Smooth muscle cell (in vitro differentiated cells): Measurements from ENCODE around the gene TTC31. TPM values are rescaled to one million over a fixed set of nuclear protein-coding genes. Genes with fewer than 3 reads are reported as not detected.
"Not testable (repeated sequence)": the region's sequence is repeated elsewhere in the genome, so short reads cannot be mapped to it uniquely, and the experiment has no call there.

Source experiments
- DNase-seq: peaks from one replicate; lab custom pipeline; 2025; ENCODE audit not compliant: unreplicated experiment; lab: John Stamatoyannopoulos, UW
- H2AFZ ChIP-seq: fragments of 200-600 bp; sonication (generic); 2 replicates; pipeline ENCODE4 v1.6.0; 2016; ENCODE audit warnings: antibody characterized with exemption, low read depth, mild to moderate bottlenecking
- H3F3A ChIP-seq: fragments of 200-600 bp; sonication (generic); 2 replicates; pipeline ENCODE4 v1.6.0; 2017; ENCODE audit warnings: antibody characterized with exemption, low read depth
- H3K27ac ChIP-seq: fragments of 200-600 bp; sonication (generic); 2 replicates; pipeline ENCODE4 v1.5.1; 2016; ENCODE audit warnings: low read depth, mild to moderate bottlenecking
- H3K27me3 ChIP-seq: fragments of 200-600 bp; sonication (generic); 2 replicates; pipeline ENCODE4 v1.6.1; 2016; ENCODE audit warnings: low read depth, mild to moderate bottlenecking
- H3K36me3 ChIP-seq: fragments of 200-600 bp; sonication (generic); 2 replicates; pipeline ENCODE4 v1.5.1; 2016; ENCODE audit warnings: low read depth
- H3K4me1 ChIP-seq: fragments of 200-600 bp; sonication (generic); 2 replicates; pipeline ENCODE4 v1.5.1; 2016; ENCODE audit warnings: low read depth
- H3K4me2 ChIP-seq: fragments of 200-600 bp; sonication (generic); 2 replicates; pipeline ENCODE4 v1.6.0; 2016; ENCODE audit warnings: mild to moderate bottlenecking
- H3K4me3 ChIP-seq: fragments of 200-600 bp; sonication (generic); 2 replicates; pipeline ENCODE4 v1.5.1; 2016; ENCODE audit warnings: mild to moderate bottlenecking
- H3K79me2 ChIP-seq: fragments of 200-600 bp; sonication (generic); 2 replicates; pipeline ENCODE4 v1.6.0; 2016; ENCODE audit warnings: low read depth, mild to moderate bottlenecking
- H3K9ac ChIP-seq: fragments of 200-600 bp; sonication (generic); 2 replicates; pipeline ENCODE4 v1.6.0; 2016; ENCODE audit warnings: low read depth
- H3K9me3 ChIP-seq: fragments of 200-600 bp; sonication (generic); replicated peaks from 2 replicates; pipeline ENCODE4 v1.5.1; 2016; ENCODE audit warnings: low read depth
- H4K20me1 ChIP-seq: fragments of 200-600 bp; sonication (generic); 2 replicates; pipeline ENCODE4 v1.6.0; 2016; ENCODE audit warnings: low read depth
- CTCF ChIP-seq: fragments of 200-600 bp; sonication (generic); IDR thresholded peaks from 2 replicates; pipeline ENCODE4 v1.5.1; 2017; ENCODE audit warnings: borderline replicate concordance, mild to moderate bottlenecking, antibody characterized with exemption; ENCODE audit not compliant: insufficient read depth, poor library complexity, severe bottlenecking
- WGBS: methylation state at CpG from one replicate; pipeline ENCODE4 v1.1.7; 2016; ENCODE audit warnings: low lambda C conversion rate; 5-methylcytosine and 5-hydroxymethylcytosine counted together
- polyA plus RNA-seq: library from polyadenylated mRNA; unstranded; fragments of >200 nt; fragmentation: Nextera tagmentation; extraction: Ambion mirVana; gene quantifications from 2 replicates; pipeline ENCODE4 v1.2.1, GENCODE V29; 2016
- total RNA-seq: library from RNA; depleted of rRNA; stranded (reverse); fragments of >200 nt; gene quantifications from 2 replicates; pipeline ENCODE4 v1.2.3, GENCODE V29; 2014

Gene TTC31
- total and polyA plus RNA-seq, 2 experiments from 2014 or later, result 17.3 to 23.3 TPM

GRCh38 chr2:74464406-74464805 is 18.5 kb upstream of the TTC31 start:
- H3K27me3 ChIP-seq, result no peaks in the 10 kb centered on the region
- H3K4me1 ChIP-seq, result peaks cover 14% of the 10 kb centered on the region
- H3K4me3 ChIP-seq, result peak overlapping the region; percentile 81
- peak overlapping the region; percentile 75 for H3K27ac ChIP-seq
- no peaks in the 10 kb centered on the region for H4K20me1 ChIP-seq
- H3K79me2 ChIP-seq, result peaks cover 38% of the 10 kb centered on the region
- no peaks in the 10 kb centered on the region for H3K9me3 ChIP-seq
- H3F3A ChIP-seq, result peaks cover 15% of the 10 kb centered on the region
- TF ChIP-seq CTCF, result no peak
- H3K9ac ChIP-seq, result peak overlapping the region; percentile 85
- peak overlapping the region; percentile 96 for H2AFZ ChIP-seq
- DNase-seq, result no peak
- no peaks in the 10 kb centered on the region for H3K36me3 ChIP-seq
- 14% methylated on average over 13 of the region's 13 CpGs for WGBS
- peak overlapping the region; percentile 97 for H3K4me2 ChIP-seq

- WGBS, result 98% methylated on average over 12 of the region's 12 CpGs
These were observed 12.1 kb upstream of the TTC31 start for GRCh38 chr2:74470742-74471141.

GRCh38 chr2:74471332-74472065 is 11.4 kb upstream of the TTC31 start:
- WGBS, result 70% methylated on average over 16 of the region's 16 CpGs
- no peak for TF ChIP-seq CTCF
- H3K79me2 ChIP-seq, result peaks cover 3% of the 10 kb centered on the region
- peak overlapping the region; percentile 91 for H3K27ac ChIP-seq
- H4K20me1 ChIP-seq, result no peaks in the 10 kb centered on the region
- H3F3A ChIP-seq, result peaks cover 11% of the 10 kb centered on the region
- peak overlapping the region; percentile 65 for H3K4me3 ChIP-seq
- no peaks in the 10 kb centered on the region for H3K27me3 ChIP-seq
- H3K4me1 ChIP-seq, result peaks cover 12% of the 10 kb centered on the region
- H2AFZ ChIP-seq, result peak overlapping the region; percentile 88
- no peaks in the 10 kb centered on the region for H3K9me3 ChIP-seq
- H3K9ac ChIP-seq, result peak overlapping the region; percentile 70
- peak overlapping the region; percentile 89 for H3K4me2 ChIP-seq
- DNase-seq, result no peak
- H3K36me3 ChIP-seq, result no peaks in the 10 kb centered on the region

More at GRCh38 chr2:74470742-74471141, 12.1 kb upstream of the TTC31 start:
- not testable (repeated sequence) for H3K27me3 ChIP-seq, H2AFZ ChIP-seq, H3K36me3 ChIP-seq, H3K9ac ChIP-seq, H3K9me3 ChIP-seq, H3K4me2 ChIP-seq, DNase-seq, H3K27ac ChIP-seq, H4K20me1 ChIP-seq, H3K79me2 ChIP-seq, H3K4me3 ChIP-seq
- Histone ChIP-seq H3F3A (peaks cover 11% of the 10 kb centered on the region), H3K4me1 (peaks cover 16% of the 10 kb centered on the region)

GRCh38 chr2:74472086-74472944 is 10.6 kb upstream of the TTC31 start, which contains the start of gene MRPL53:
Gene MRPL53 (minus strand): TSS chr2:74472680. CDS start chr2:74472660, 20 bp downstream.
- Histone ChIP-seq H3K9me3 (no peaks in the 10 kb centered on the region), H3K9ac (peak within 1 kb of the TSS; percentile 70), H3K4me2 (peak within 1 kb of the TSS; percentile 89), H3K4me1 (peaks cover 12% of the 10 kb centered on the region), H4K20me1 (no peaks in the 10 kb centered on the region), H2AFZ (peak within 1 kb of the TSS; percentile 88), H3K27ac (peak within 1 kb of the TSS; percentile 91), H3K36me3 (no peaks in the 10 kb centered on the region), H3F3A (peaks cover 8% of the 10 kb centered on the region), H3K79me2 (peaks cover 2% of the 10 kb centered on the region), H3K4me3 (peak within 1 kb of the TSS; percentile 65), H3K27me3 (no peaks in the 10 kb centered on the region)
- TF ChIP-seq CTCF, result no peak
- WGBS, result 2% methylated on average over 65 of the region's 66 CpGs
- peak; percentile 63 for DNase-seq
